ENCODE results near the gene AFF1. TPM values are rescaled to one million over a fixed set of nuclear protein-coding genes. Genes with fewer than 3 reads are reported as not detected.

AFF1 gene
- total RNA-seq, 1 experiment from 2014 or later, result 61.9 TPM

DNA sequence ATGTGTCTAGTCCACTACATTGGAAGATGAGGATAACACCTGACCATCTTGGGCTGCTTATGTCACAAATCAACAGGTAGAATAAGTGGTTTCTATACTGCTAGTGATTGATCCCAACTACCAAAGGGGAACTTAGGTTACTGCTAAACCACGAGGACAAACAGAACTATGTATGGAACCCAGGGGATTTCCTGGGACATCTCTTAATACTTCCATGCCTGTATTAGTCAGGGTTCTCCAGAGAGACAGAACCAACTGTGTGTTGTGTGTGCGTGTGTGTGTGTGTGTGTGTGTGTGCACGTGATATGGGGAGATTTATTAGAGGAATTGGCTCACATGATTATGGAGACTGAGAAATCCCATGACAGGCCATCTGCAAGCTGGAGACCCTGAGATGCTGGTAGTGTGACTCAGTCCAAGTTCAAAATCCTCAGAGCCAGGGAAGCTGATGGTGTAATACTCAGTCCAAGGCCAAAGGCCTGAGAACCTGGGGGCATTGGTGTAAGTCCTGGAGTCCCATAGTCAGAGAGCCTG, 16.2 kb upstream of the AFF1 start:
- Mint-ChIP-seq H3K4me1 (ENCODE audit: insufficient read depth, unreplicated experiment) (peaks cover 35% of the 10 kb centered on the region), H3K36me3 (ENCODE audit: insufficient read depth, unreplicated experiment) (peaks cover 5% of the 10 kb centered on the region), H3K27me3 (ENCODE audit: insufficient read depth, unreplicated experiment) (no peaks in the 10 kb centered on the region), H3K9me3 (ENCODE audit: unreplicated experiment) (peaks cover 6% of the 10 kb centered on the region), H3K4me3 (ENCODE audit: unreplicated experiment) (no peak overlapping the region), H3K27ac (ENCODE audit: low read depth, unreplicated experiment) (peak overlapping the region; percentile 14)
- TF ChIP-seq CTCF (IDR thresholded peaks at IDR 0.05; ENCODE audit: unreplicated experiment), result no peak
- POLR2A ChIA-PET, result interaction anchor here (1.2 to 7.6 kb wide), 4 partner anchors 17 to 502 kb away, joined by 3 to 146 read pairs (median 44); partner anchors contain the start of genes AFF1 and PTPN13
- intact Hi-C loops (cut with micrococcal nuclease), result no loop called here
- CTCF ChIA-PET, result interaction anchor here (0.6 kb wide), 1 partner anchor 327 kb away, joined by 3 read pairs; no protein-coding TSS in a partner anchor
- BruUV-seq (replicated peaks), result no TSS peak
- DNase-seq (ENCODE audit: unreplicated experiment), result peak; percentile 21

GRCh38 chr4:86919561-86920223, 15.1 kb upstream of the AFF1 start:
- Mint-ChIP-seq H3K27ac (ENCODE audit: low read depth, unreplicated experiment) (peak overlapping the region; percentile 69), H3K9me3 (ENCODE audit: unreplicated experiment) (peaks cover 6% of the 10 kb centered on the region), H3K4me1 (ENCODE audit: insufficient read depth, unreplicated experiment) (peaks cover 37% of the 10 kb centered on the region), H3K4me3 (ENCODE audit: unreplicated experiment) (no peak overlapping the region), H3K27me3 (ENCODE audit: insufficient read depth, unreplicated experiment) (no peaks in the 10 kb centered on the region), H3K36me3 (ENCODE audit: insufficient read depth, unreplicated experiment) (peaks cover 5% of the 10 kb centered on the region)
- ChIA-PET POLR2A (interaction anchor here (1.0 to 7.6 kb wide), 7 partner anchors 8 to 501 kb away, joined by 3 to 146 read pairs (median 4); partner anchors contain the start of genes AFF1 and PTPN13), CTCF (interaction anchor here (0.6 to 5.3 kb wide), 6 partner anchors 14 to 424 kb away, joined by 3 to 53 read pairs (median 4); no protein-coding TSS in a partner anchor)
- BruUV-seq (replicated peaks), result no TSS peak
- no peak for DNase-seq (ENCODE audit: unreplicated experiment)
- intact Hi-C loops (cut with micrococcal nuclease), result loop anchor here (5.0 kb wide), 1 partner anchor 318 kb away; no protein-coding TSS in a partner anchor
- TF ChIP-seq CTCF (IDR thresholded peaks at IDR 0.05; ENCODE audit: unreplicated experiment), result no peak

DNA sequence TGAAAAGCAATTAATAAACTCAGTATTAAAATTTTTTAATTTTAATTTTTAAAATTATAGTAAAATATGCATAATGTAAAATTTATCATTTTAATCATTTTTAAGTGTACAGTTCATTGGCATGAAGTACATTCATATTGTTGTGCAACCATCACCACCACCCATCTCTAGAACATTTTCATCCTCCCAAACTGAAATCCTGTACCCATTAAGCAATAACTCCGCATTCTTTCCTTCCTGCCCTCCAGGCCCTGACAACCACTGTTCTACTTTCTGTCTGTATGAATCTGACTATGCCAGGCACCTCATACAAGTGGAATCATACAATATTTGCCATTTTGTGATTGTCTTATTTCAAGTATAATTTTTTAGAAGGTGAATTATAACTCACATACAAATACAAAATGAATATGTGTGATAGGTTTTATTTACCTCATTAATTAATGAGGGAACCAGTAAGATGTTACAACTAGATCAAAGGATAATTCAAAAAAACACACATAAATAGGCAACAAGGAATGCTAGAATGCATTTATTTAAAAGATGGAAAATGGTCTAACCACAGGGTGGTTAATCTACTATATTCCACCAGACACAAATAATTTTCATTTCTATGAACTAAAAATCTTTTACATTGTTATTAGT, 13.1 kb upstream of the AFF1 start:
- no peak for TF ChIP-seq CTCF (IDR thresholded peaks at IDR 0.05; ENCODE audit: unreplicated experiment)
- CTCF ChIA-PET, result interaction anchor here (0.5 to 5.3 kb wide), 42 partner anchors 10 to 673 kb away, joined by 3 to 61 read pairs (median 5); partner anchors contain the start of gene AFF1
- peak overlapping the region; percentile 48 for H3K4me3 Mint-ChIP-seq (ENCODE audit: unreplicated experiment)
- H3K4me1 Mint-ChIP-seq (ENCODE audit: insufficient read depth, unreplicated experiment), result peaks cover 52% of the 10 kb centered on the region
- POLR2A ChIA-PET, result interaction anchor here (0.6 to 7.6 kb wide), 23 partner anchors 9 to 314 kb away, joined by 3 to 146 read pairs (median 4); partner anchors contain the start of gene AFF1
- H3K36me3 Mint-ChIP-seq (ENCODE audit: insufficient read depth, unreplicated experiment), result peaks cover 5% of the 10 kb centered on the region
- peak overlapping the region; percentile 84 for H3K27ac Mint-ChIP-seq (ENCODE audit: low read depth, unreplicated experiment)
- no peaks in the 10 kb centered on the region for H3K27me3 Mint-ChIP-seq (ENCODE audit: insufficient read depth, unreplicated experiment)
- intact Hi-C loops (cut with micrococcal nuclease), result loop anchor here (1.0 to 5.0 kb wide), 5 partner anchors 14 to 316 kb away; partner anchors contain the start of gene AFF1
- peaks cover 6% of the 10 kb centered on the region for H3K9me3 Mint-ChIP-seq (ENCODE audit: unreplicated experiment)
- DNase-seq (ENCODE audit: unreplicated experiment), result peak; percentile 89
- TSS peak; percentile 79 for BruUV-seq (replicated peaks)

All from MCF 10A (cell line).